Stimulated activated CD4-positive, alpha-beta T cell treated with anti-CD3 and anti-CD28 coated beads, Interleukin-4, amount 100 ng/mL, for 24 hours (primary cell): Measurements from ENCODE around the gene NOL4.

Experiments used
- DNase-seq: peaks from one replicate; pipeline ENCODE4 v3.0.0-alpha.2; 2020

The NOL4 gene

GRCh38 chr18:34189656-34190435, 34.9 kb downstream of the NOL4 start:
- DNase-seq: no peak
